ENCODE measurements around the gene MOBP.

The MOBP gene

GRCh38 chr3:39491014-39491413, 23.5 kb downstream of the MOBP start:
- DNase-seq (ENCODE audit: low read depth) = no peak

GRCh38 chr3:39491733-39492350, 24.4 kb downstream of the MOBP start:
- no peak for DNase-seq (ENCODE audit: low read depth)
- no peak for TF ChIP-seq CTCF (IDR thresholded peaks at IDR 0.05; ENCODE audit: control insufficient read depth, insufficient read depth, low read depth, low read length, missing control alignments)
- H3K4me3 ChIP-seq (ENCODE audit: control insufficient read depth, low read depth, low read length) = no peak overlapping the region

More at GRCh38 chr3:39491014-39491413, 23.5 kb downstream of the MOBP start:
- no peak for TF ChIP-seq CTCF (IDR thresholded peaks at IDR 0.05; ENCODE audit: control insufficient read depth, insufficient read depth, low read depth, low read length, missing control alignments)
- no peak overlapping the region for H3K4me3 ChIP-seq (ENCODE audit: control insufficient read depth, low read depth, low read length)

- DNase-seq (ENCODE audit: low read depth) = no peak
- H3K4me3 ChIP-seq (ENCODE audit: control insufficient read depth, low read depth, low read length) = no peak overlapping the region
- no peak for TF ChIP-seq CTCF (IDR thresholded peaks at IDR 0.05; ENCODE audit: control insufficient read depth, insufficient read depth, low read depth, low read length, missing control alignments)
Observed at GRCh38 chr3:39494781-39495180, 27.3 kb downstream of the MOBP start.

GRCh38 chr3:39497753-39498152, 30.3 kb downstream of the MOBP start:
- DNase-seq (ENCODE audit: low read depth) = no peak
- no peak overlapping the region for H3K4me3 ChIP-seq (ENCODE audit: control insufficient read depth, low read depth, low read length)
- TF ChIP-seq CTCF (IDR thresholded peaks at IDR 0.05; ENCODE audit: control insufficient read depth, insufficient read depth, low read depth, low read length, missing control alignments) = no peak

GRCh38 chr3:39499651-39500273, 32.3 kb downstream of the MOBP start:
- no peak for TF ChIP-seq CTCF (IDR thresholded peaks at IDR 0.05; ENCODE audit: control insufficient read depth, insufficient read depth, low read depth, low read length, missing control alignments)
- DNase-seq (ENCODE audit: low read depth) = no peak
- H3K4me3 ChIP-seq (ENCODE audit: control insufficient read depth, low read depth, low read length) = no peak overlapping the region

- no peak for TF ChIP-seq CTCF (IDR thresholded peaks at IDR 0.05; ENCODE audit: control insufficient read depth, insufficient read depth, low read depth, low read length, missing control alignments)
- DNase-seq (ENCODE audit: low read depth) = no peak
Observed at GRCh38 chr3:39501059-39501458, 33.6 kb downstream of the MOBP start.

More at GRCh38 chr3:39501059-39501458, 33.6 kb downstream of the MOBP start:
- no peak overlapping the region for H3K4me3 ChIP-seq (ENCODE audit: control insufficient read depth, low read depth, low read length)
